Left lung (tissue), 10 donors: ENCODE results near the gene PARD6B. TPM values are rescaled to one million over a fixed set of nuclear protein-coding genes. Genes with fewer than 3 reads are reported as not detected.

Source experiments
- ATAC-seq: fragments of 200-7000 bp; cut with Tn5 transposase; one replicate; pipeline ENCODE4 v1.9.1; 2020; ENCODE audit warnings: moderate library complexity
- DNase-seq, 4 donors: peaks; one replicate each; pipeline ENCODE4 v3.0.0-alpha.2; 2013 to 2020
- H3K27ac ChIP-seq, 2 donors: fragments of 200-600 bp; sonication (generic) in 1 of 2; one replicate each; pipeline versions ENCODE4 v1.5.0 to v1.8.0; 2020 to 2021
- H3K27me3 ChIP-seq, 2 donors: fragments of 200-600 bp; sonication (generic) in 1 of 2; one replicate each; pipeline versions ENCODE4 v1.5.0 to v1.8.0; 2020 to 2021
- H3K36me3 ChIP-seq, 2 donors: fragments of 200-600 bp; sonication (generic) in 1 of 2; one replicate each; pipeline versions ENCODE4 v1.5.0 to v1.8.0; 2020 to 2021
- H3K4me1 ChIP-seq, 2 donors: fragments of 200-600 bp; one replicate each; pipeline ENCODE4 v1.8.0; 2021
- H3K4me3 ChIP-seq, 2 donors: fragments of 200-600 bp; sonication (generic) in 1 of 2; one replicate each; pipeline versions ENCODE4 v1.5.0 to v1.8.0; 2020 to 2021; ENCODE audit warnings: mild to moderate bottlenecking in 1 of 2
- H3K9me3 ChIP-seq, 2 donors: fragments of 200-600 bp; sonication (generic) in 1 of 2; one replicate each; pipeline versions ENCODE4 v1.5.0 to v1.8.0; 2020 to 2021
- CTCF ChIP-seq, 2 donors: fragments of 200-600 bp; sonication (generic) in 1 of 2; IDR thresholded peaks; one replicate each; pipeline versions ENCODE4 v1.5.0 to v1.8.0; 2021; ENCODE audit warnings: antibody characterized with exemption in 2 of 2
- intact Hi-C, 2 donors: fragments of 100-400 bp; cut with DNase I; formaldehyde crosslinking; loops; one replicate each; pipeline versions ENCODE4 v1.11.2 to v1.14.2; 2022
- polyA plus RNA-seq, 6 donors: library from polyadenylated mRNA; unstranded; fragments of 120-200 nt; gene quantifications; one replicate each; pipeline ENCODE4 v1.2.1, GENCODE V29; 2013; ENCODE audit not compliant: insufficient read length in 6 of 6
- total RNA-seq, 2 donors: library from RNA; stranded (reverse); fragmentation: NEBNext Ultra II Directional; extraction: Animal tissue kit (Norgen Biotek cat#: 25700); gene quantifications; one replicate each; pipeline ENCODE4 v1.2.1, GENCODE V29; 2021
- donor health status: DM: no; HTN: yes; CAD: no.
- donor health status: DM: no; HTN: no; CAD: no.

The PARD6B gene
- total and polyA plus RNA-seq, 8 donors: 5.1 to 37.3 (median 7.5) TPM

- no peak for DNase-seq
- intact Hi-C loops: no loop called here
- ATAC-seq: no peak
- no peaks in the 10 kb centered on the region for H3K36me3 ChIP-seq
- H3K9me3 ChIP-seq: no peaks in the 10 kb centered on the region
- no peak overlapping the region for H3K27ac ChIP-seq
- no peak overlapping the region for H3K4me3 ChIP-seq
- H3K27me3 ChIP-seq: no peaks in the 10 kb centered on the region
- H3K4me1 ChIP-seq: peaks cover 0 to 5% of the 10 kb centered on the region in 2 donors
- TF ChIP-seq CTCF (IDR thresholded peaks at IDR 0.05): no peak
Measured at GRCh38 chr20:50720026-50720425, 11.4 kb upstream of the PARD6B start.

DNA sequence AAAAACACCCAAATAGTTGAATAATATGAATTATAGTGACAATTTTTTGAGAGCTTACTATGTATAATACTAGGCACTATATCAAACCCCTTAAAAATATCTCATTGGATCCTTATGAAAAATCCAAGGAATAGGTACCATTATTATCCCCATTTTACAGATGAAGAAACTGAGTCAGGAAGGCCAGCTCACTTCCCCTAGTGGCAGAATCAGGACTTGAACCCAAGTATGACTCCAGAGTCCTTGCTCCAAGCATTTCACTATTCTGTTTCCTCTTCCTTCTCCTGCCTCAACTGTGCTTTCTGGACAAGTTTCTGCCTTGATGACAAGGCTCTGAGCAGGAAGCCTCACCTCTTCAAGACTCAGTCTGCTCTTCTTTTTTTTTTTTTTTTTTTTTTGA lies 10.8 kb upstream of the PARD6B start:
- H3K36me3 ChIP-seq: no peaks in the 10 kb centered on the region
- H3K27me3 ChIP-seq: no peaks in the 10 kb centered on the region
- H3K4me3 ChIP-seq: no peak overlapping the region
- no peak overlapping the region for H3K27ac ChIP-seq
- H3K9me3 ChIP-seq: no peaks in the 10 kb centered on the region
- no peak for DNase-seq
- ATAC-seq: no peak
- TF ChIP-seq CTCF (IDR thresholded peaks at IDR 0.05): no peak
- peaks cover 3 to 8% of the 10 kb centered on the region in 2 donors for H3K4me1 ChIP-seq
- intact Hi-C loops: no loop called here

- H3K4me3 ChIP-seq: no peak overlapping the region
- H3K36me3 ChIP-seq: no peaks in the 10 kb centered on the region
- intact Hi-C loops: no loop called here
- ATAC-seq (no peak), DNase-seq (no peak)
- H3K27me3 ChIP-seq: no peaks in the 10 kb centered on the region
- H3K27ac ChIP-seq: no peak overlapping the region
- no peaks in the 10 kb centered on the region for H3K9me3 ChIP-seq
- TF ChIP-seq CTCF (IDR thresholded peaks at IDR 0.05): no peak
- H3K4me1 ChIP-seq: peaks cover 3 to 12% of the 10 kb centered on the region in 2 donors
Measured at GRCh38 chr20:50721881-50722281, 9.5 kb upstream of the PARD6B start.

DNA sequence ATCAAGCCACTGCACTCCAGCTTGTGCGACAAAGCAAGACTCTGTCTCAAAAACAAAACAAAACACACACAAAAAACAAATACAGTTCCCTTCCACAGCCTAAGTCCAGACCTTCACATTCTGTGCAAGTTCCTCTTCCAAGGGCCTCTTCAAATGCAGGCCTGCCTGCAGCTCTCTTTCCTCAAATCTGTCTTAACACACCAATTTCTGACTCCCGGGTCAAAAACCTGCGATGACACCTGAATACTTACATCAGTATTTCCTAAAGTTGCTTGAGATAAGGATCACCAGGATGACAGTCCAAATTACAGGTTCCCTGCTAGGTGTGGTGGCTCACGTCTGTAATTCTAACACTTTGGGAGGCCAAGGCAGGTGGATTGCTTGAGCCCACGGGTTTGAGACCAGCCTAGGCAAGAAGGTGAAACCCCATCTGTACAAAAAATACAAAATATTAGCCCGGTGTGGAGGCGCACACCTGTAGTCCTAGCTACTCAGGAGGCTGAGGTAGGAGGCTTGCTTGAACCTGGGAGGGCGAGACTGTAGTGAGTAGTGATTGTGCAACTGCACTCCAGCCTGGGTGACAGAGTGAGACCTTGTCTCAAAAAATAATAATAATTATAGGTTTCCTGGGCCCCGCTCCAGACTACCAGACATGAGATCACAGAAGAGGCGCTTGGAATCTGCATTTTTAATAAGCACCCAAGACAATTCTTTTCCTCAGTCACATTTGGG lies 8.8 kb upstream of the PARD6B start:
- no peak for TF ChIP-seq CTCF (IDR thresholded peaks at IDR 0.05)
- intact Hi-C loops: no loop called here
- H3K4me1 ChIP-seq: peaks cover 4 to 12% of the 10 kb centered on the region in 2 donors

DNA sequence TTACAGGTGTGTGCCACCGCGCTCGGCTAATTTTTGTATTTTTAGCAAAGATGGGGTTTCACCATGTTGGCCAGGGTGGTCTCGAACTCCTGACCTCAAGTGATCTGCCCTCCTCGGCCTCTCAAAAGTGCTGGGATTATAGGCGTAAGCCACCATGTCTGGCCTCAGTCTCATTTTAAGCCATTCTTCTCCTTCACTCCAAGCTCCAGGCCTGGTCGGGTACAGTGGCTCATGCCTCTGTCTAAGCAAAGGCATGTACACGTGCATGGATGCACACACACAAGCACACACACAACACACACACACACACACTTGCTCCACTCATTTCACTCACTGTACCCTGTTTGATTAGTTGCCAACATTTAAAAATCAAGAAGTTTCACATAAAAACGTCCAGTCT lies 7.7 kb upstream of the PARD6B start:
- ATAC-seq (no peak), DNase-seq (no peak)
- no peaks in the 10 kb centered on the region for H3K36me3 ChIP-seq
- no peak overlapping the region for H3K4me3 ChIP-seq
- no peaks in the 10 kb centered on the region for H3K9me3 ChIP-seq
- no peak for TF ChIP-seq CTCF (IDR thresholded peaks at IDR 0.05)
- intact Hi-C loops: no loop called here
- H3K4me1 ChIP-seq: peaks cover 12% of the 10 kb centered on the region in 2 donors
- H3K27ac ChIP-seq: no peak overlapping the region
- H3K27me3 ChIP-seq: no peaks in the 10 kb centered on the region

More for the DNA sequence above, 8.8 kb upstream of the PARD6B start:
- ATAC-seq: no peak
- H3K36me3 ChIP-seq: no peaks in the 10 kb centered on the region
- no peaks in the 10 kb centered on the region for H3K27me3 ChIP-seq
- H3K9me3 ChIP-seq: no peaks in the 10 kb centered on the region
- no peak overlapping the region for H3K27ac ChIP-seq
- DNase-seq: no peak
- H3K4me3 ChIP-seq: no peak overlapping the region
